ENCODE results near the gene LEFTY1.

Gene LEFTY1

DNA sequence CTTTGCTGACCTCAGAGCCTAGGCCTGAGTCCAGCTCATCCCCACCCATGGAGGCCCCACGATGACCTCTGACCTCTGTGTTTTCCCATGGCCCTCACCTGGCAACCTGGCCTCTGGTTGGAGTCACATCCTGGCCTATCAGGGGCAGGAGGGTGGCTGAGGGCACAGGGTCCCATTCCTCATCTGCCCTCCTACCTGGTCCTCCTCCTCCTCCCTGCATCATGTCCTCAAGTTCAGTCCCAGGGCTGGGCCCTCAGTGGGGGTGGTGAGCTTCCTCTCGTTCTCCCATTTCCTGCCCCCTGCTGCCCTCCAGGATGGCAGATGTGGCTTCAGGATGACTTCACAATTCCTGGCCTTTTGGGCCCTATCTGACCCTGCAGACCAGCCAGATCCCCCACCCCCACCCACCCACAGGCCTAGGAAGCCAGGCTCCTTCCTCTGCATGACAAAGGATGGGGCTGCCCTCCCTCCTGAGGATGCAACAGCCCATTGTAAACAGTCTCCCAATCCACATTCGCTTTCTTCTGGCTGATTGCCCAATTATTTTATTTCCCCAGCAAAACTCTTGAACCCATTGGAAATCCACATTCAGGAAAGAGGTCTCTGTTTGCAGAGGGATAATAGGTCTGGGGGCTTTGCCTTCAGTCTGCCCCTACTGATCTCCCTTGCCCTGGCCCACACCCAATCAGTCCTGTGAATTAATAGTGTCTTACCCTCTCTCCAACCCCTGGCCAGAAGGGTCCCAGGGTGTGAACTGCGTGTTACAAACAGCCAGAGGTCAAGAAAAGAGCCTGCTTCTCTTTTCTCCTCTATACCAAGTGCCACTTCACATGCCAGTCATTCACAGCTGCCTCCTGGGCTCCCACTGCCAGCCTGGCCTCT is 10.3 kb upstream of the LEFTY1 start:
- no peak overlapping the region for H3K4me3 ChIP-seq (ENCODE audit: low read depth in 1 of 5, low read length in 5 of 5)
- H3K9me3 ChIP-seq (ENCODE audit: control insufficient read depth in 5 of 5, low read length in 5 of 5): no peaks in the 10 kb centered on the region
- no peak overlapping the region for H3K9ac ChIP-seq (ENCODE audit: low read length in 5 of 5)
- no peaks in the 10 kb centered on the region for H3K27me3 ChIP-seq (ENCODE audit: control insufficient read depth in 5 of 5, insufficient read depth in 4 of 5, low read length in 5 of 5)
- no peaks in the 10 kb centered on the region for H3K36me3 ChIP-seq (ENCODE audit: control insufficient read depth in 5 of 5, insufficient read depth in 5 of 5, low read length in 5 of 5)
- H3K27ac ChIP-seq (ENCODE audit: low read depth, low read length): no peak overlapping the region
- H3K4me1 ChIP-seq (ENCODE audit: control insufficient read depth in 5 of 5, insufficient read depth in 5 of 5, low read length in 5 of 5): peaks cover 0 to 3% (median 0%) of the 10 kb centered on the region in 5 donors

GRCh38 chr1:225897595-225898514 is 8.9 kb upstream of the LEFTY1 start:
- Histone ChIP-seq H3K4me1 (ENCODE audit: control insufficient read depth in 5 of 5, insufficient read depth in 5 of 5, low read length in 5 of 5) (peaks cover 0 to 3% (median 0%) of the 10 kb centered on the region in 5 donors), H3K9me3 (ENCODE audit: control insufficient read depth in 5 of 5, low read length in 5 of 5) (no peaks in the 10 kb centered on the region), H3K27me3 (ENCODE audit: control insufficient read depth in 5 of 5, insufficient read depth in 4 of 5, low read length in 5 of 5) (no peaks in the 10 kb centered on the region), H3K27ac (ENCODE audit: low read depth, low read length) (no peak overlapping the region), H3K9ac (ENCODE audit: low read length in 5 of 5) (no peak overlapping the region), H3K4me3 (ENCODE audit: low read depth in 1 of 5, low read length in 5 of 5) (no peak overlapping the region), H3K36me3 (ENCODE audit: control insufficient read depth in 5 of 5, insufficient read depth in 5 of 5, low read length in 5 of 5) (no peaks in the 10 kb centered on the region)

DNA sequence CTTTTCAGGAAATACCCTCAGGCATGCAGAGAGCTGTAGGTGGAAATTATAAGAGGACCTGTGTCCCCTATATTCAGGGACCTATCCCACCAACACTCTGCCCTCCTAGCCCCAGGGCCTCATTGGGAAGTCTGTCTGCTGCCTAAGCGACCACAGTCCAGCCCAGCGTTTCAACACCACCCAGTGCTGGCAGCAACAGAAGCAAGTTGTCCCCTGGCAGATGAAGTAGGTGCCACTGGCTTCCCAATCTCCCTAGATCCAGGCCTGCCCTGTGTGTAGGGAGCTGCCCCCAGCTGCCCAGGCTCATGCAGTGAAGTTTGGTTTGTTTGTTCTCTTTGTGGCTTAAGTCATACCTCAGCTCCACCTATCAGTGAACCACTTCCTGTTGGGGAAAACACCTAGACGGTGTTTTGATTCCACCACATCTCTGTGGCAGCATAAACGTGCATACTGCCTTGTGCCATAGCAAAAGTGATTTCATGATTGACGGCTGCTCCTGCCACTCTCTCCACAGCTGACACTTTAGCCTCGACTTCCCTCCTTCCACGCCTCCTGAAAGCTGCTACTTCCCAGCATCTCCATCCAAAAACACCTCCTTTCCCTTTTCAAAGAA is 8.1 kb upstream of the LEFTY1 start:
- Histone ChIP-seq H3K36me3 (ENCODE audit: control insufficient read depth in 5 of 5, insufficient read depth in 5 of 5, low read length in 5 of 5) (no peaks in the 10 kb centered on the region), H3K4me3 (ENCODE audit: low read depth in 1 of 5, low read length in 5 of 5) (no peak overlapping the region), H3K27ac (ENCODE audit: low read depth, low read length) (no peak overlapping the region), H3K9me3 (ENCODE audit: control insufficient read depth in 5 of 5, low read length in 5 of 5) (no peaks in the 10 kb centered on the region), H3K9ac (ENCODE audit: low read length in 5 of 5) (no peak overlapping the region), H3K4me1 (ENCODE audit: control insufficient read depth in 5 of 5, insufficient read depth in 5 of 5, low read length in 5 of 5) (peaks cover 0 to 3% (median 0%) of the 10 kb centered on the region in 5 donors), H3K27me3 (ENCODE audit: control insufficient read depth in 5 of 5, insufficient read depth in 4 of 5, low read length in 5 of 5) (no peaks in the 10 kb centered on the region)

GRCh38 chr1:225896494-225896893 is 7.5 kb upstream of the LEFTY1 start:
- H3K9ac ChIP-seq (ENCODE audit: low read length in 5 of 5): no peak overlapping the region
- H3K4me3 ChIP-seq (ENCODE audit: low read depth in 1 of 5, low read length in 5 of 5): no peak overlapping the region
- H3K36me3 ChIP-seq (ENCODE audit: control insufficient read depth in 5 of 5, insufficient read depth in 5 of 5, low read length in 5 of 5): no peaks in the 10 kb centered on the region
- no peak overlapping the region for H3K27ac ChIP-seq (ENCODE audit: low read depth, low read length)
- H3K27me3 ChIP-seq (ENCODE audit: control insufficient read depth in 5 of 5, insufficient read depth in 4 of 5, low read length in 5 of 5): no peaks in the 10 kb centered on the region
- peaks cover 0 to 3% (median 0%) of the 10 kb centered on the region in 5 donors for H3K4me1 ChIP-seq (ENCODE audit: control insufficient read depth in 5 of 5, insufficient read depth in 5 of 5, low read length in 5 of 5)
- no peaks in the 10 kb centered on the region for H3K9me3 ChIP-seq (ENCODE audit: control insufficient read depth in 5 of 5, low read length in 5 of 5)

DNA sequence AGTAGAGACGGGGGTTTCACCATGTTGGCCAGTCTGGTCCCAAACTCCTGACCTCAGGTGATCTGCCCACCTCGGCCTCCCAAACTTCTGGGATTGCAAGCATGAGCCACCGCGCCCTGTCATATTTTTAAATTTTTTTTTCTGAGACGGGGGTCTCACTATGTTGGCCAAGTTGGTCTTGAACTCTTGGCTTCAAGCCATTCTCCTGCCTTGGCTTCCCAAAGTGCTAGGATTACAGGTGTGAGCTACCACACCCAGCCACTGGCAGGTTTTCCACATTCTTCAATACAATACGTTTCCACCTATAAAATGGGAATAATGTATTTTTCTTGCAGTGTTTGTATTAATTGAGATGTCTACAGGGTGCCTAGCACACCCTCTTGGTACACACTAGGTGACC is 3.4 kb upstream of the LEFTY1 start:
- Histone ChIP-seq H3K4me1 (ENCODE audit: control insufficient read depth in 5 of 5, insufficient read depth in 5 of 5, low read length in 5 of 5) (no peaks in the 10 kb centered on the region), H3K36me3 (ENCODE audit: control insufficient read depth in 5 of 5, insufficient read depth in 5 of 5, low read length in 5 of 5) (no peaks in the 10 kb centered on the region), H3K27ac (ENCODE audit: low read depth, low read length) (no peak overlapping the region), H3K9ac (ENCODE audit: low read length in 5 of 5) (no peak overlapping the region), H3K9me3 (ENCODE audit: control insufficient read depth in 5 of 5, low read length in 5 of 5) (no peaks in the 10 kb centered on the region), H3K4me3 (ENCODE audit: low read depth in 1 of 5, low read length in 5 of 5) (no peak overlapping the region), H3K27me3 (ENCODE audit: control insufficient read depth in 5 of 5, insufficient read depth in 4 of 5, low read length in 5 of 5) (no peaks in the 10 kb centered on the region)

GRCh38 chr1:225891229-225891972 is 2.5 kb upstream of the LEFTY1 start:
- Histone ChIP-seq H3K27me3 (ENCODE audit: control insufficient read depth in 5 of 5, insufficient read depth in 4 of 5, low read length in 5 of 5) (no peaks in the 10 kb centered on the region), H3K36me3 (ENCODE audit: control insufficient read depth in 5 of 5, insufficient read depth in 5 of 5, low read length in 5 of 5) (no peaks in the 10 kb centered on the region), H3K27ac (ENCODE audit: low read depth, low read length) (no peak overlapping the region), H3K4me1 (ENCODE audit: control insufficient read depth in 5 of 5, insufficient read depth in 5 of 5, low read length in 5 of 5) (no peaks in the 10 kb centered on the region), H3K4me3 (ENCODE audit: low read depth in 1 of 5, low read length in 5 of 5) (no peak overlapping the region), H3K9ac (ENCODE audit: low read length in 5 of 5) (no peak overlapping the region), H3K9me3 (ENCODE audit: control insufficient read depth in 5 of 5, low read length in 5 of 5) (no peaks in the 10 kb centered on the region)

DNA sequence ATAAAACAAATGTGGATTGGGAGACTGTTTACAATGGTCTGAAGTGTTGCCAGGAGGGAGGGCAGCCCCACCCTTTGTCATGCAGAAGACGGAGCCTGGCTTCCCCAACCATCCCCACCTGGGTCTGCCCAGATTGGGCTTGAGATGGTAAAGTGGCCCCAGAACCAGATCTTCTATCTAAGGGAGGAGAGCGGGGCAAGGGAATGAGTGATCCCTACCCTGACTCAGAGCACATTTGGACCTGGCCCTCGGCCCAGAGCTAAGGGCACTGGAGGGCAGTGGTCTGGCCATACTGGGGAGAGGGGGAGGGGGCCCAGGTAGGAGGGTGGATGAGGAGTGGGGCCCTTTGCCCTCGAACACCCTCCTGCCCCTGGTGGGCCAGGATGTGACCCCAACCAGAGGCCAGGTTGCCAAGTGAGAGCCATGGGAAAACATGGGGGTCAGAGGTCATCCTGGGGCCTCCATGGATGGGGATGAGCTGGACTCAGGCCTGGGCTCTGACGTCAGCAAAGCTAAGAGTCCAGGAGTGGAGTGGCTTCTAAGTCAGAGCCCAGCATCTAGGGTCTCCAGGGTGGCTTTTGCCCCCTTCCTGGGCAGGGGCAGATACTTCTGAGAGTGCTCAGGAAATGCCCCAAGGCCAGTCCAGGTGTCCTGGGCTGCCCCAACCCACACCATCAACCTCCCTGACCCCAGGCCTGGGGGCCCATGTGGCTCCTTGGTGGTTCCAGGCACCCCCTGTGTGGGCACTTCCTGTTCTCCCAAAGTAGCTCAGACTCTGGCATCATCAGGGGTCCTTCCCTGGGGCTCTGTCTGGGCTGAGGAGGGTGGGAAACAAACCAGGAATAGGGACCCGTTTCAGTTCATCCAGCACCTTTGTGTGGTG is 1.6 kb upstream of the LEFTY1 start:
- Histone ChIP-seq H3K9ac (ENCODE audit: low read length in 5 of 5) (no peak overlapping the region), H3K27ac (ENCODE audit: low read depth, low read length) (no peak overlapping the region), H3K9me3 (ENCODE audit: control insufficient read depth in 5 of 5, low read length in 5 of 5) (no peaks in the 10 kb centered on the region), H3K36me3 (ENCODE audit: control insufficient read depth in 5 of 5, insufficient read depth in 5 of 5, low read length in 5 of 5) (no peaks in the 10 kb centered on the region), H3K27me3 (ENCODE audit: control insufficient read depth in 5 of 5, insufficient read depth in 4 of 5, low read length in 5 of 5) (no peaks in the 10 kb centered on the region), H3K4me1 (ENCODE audit: control insufficient read depth in 5 of 5, insufficient read depth in 5 of 5, low read length in 5 of 5) (no peaks in the 10 kb centered on the region), H3K4me3 (ENCODE audit: low read depth in 1 of 5, low read length in 5 of 5) (no peak overlapping the region)

DNA sequence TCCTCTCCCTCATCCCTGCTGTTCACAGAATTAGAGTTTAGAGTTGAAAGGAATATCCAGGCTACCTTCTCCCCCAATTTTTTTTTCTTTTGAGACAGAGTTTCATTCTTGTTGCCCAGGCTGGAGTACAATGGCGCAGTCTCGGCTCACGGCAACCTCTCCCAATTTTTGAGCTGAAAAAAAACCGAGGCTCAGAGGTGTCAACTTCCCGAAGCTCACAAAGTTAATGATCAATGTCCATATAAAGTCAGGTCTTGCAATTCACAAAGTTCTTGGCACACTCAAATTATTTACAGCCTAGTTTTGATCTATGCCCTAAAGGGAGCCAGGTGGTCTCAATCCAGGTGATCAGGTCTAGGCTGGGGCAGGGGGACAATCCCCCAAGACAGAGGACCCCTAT is 797 bp upstream of the LEFTY1 start:
- no peaks in the 10 kb centered on the region for H3K27me3 ChIP-seq (ENCODE audit: control insufficient read depth in 5 of 5, insufficient read depth in 4 of 5, low read length in 5 of 5)
- H3K9me3 ChIP-seq (ENCODE audit: control insufficient read depth in 5 of 5, low read length in 5 of 5): no peaks in the 10 kb centered on the region
- H3K36me3 ChIP-seq (ENCODE audit: control insufficient read depth in 5 of 5, insufficient read depth in 5 of 5, low read length in 5 of 5): no peaks in the 10 kb centered on the region
- no peak overlapping the region for H3K27ac ChIP-seq (ENCODE audit: low read depth, low read length)
- no peak overlapping the region for H3K4me3 ChIP-seq (ENCODE audit: low read depth in 1 of 5, low read length in 5 of 5)
- H3K4me1 ChIP-seq (ENCODE audit: control insufficient read depth in 5 of 5, insufficient read depth in 5 of 5, low read length in 5 of 5): no peaks in the 10 kb centered on the region
- no peak overlapping the region for H3K9ac ChIP-seq (ENCODE audit: low read length in 5 of 5)
